ENCODE measurements around the gene NPHS2.
"Not testable (repeated sequence)": the region's sequence is repeated elsewhere in the genome, so short reads cannot be mapped to it uniquely, and the experiment has no call there.

NPHS2 gene

GRCh38 chr1:179547021-179547535 is 28.7 kb downstream of the NPHS2 start:
- DNase-seq (ENCODE audit: low read depth) = no peak

- DNase-seq (ENCODE audit: low read depth) = no peak
Measured at GRCh38 chr1:179545321-179545720, 30.4 kb downstream of the NPHS2 start.

GRCh38 chr1:179541774-179542173 is 34.0 kb downstream of the NPHS2 start:
- DNase-seq (ENCODE audit: low read depth) = no peak

- no peak for DNase-seq (ENCODE audit: low read depth)
Measured at GRCh38 chr1:179530352-179530751, 45.4 kb downstream of the NPHS2 start.

GRCh38 chr1:179529482-179530195 is 46.1 kb downstream of the NPHS2 start:
- DNase-seq (ENCODE audit: low read depth) = no peak

- not testable (repeated sequence) for DNase-seq (ENCODE audit: low read depth)
Measured at GRCh38 chr1:179518544-179518943, 57.2 kb downstream of the NPHS2 start.

- DNase-seq (ENCODE audit: low read depth) = no peak
Measured at GRCh38 chr1:179516976-179517705, 58.6 kb downstream of the NPHS2 start.

- no peak for DNase-seq (ENCODE audit: low read depth)
Measured at GRCh38 chr1:179510038-179510437, 65.7 kb downstream of the NPHS2 start.

GRCh38 chr1:179509384-179509783 is 66.4 kb downstream of the NPHS2 start:
- DNase-seq (ENCODE audit: low read depth) = no peak

GRCh38 chr1:179506199-179506598 is 69.5 kb downstream of the NPHS2 start:
- DNase-seq (ENCODE audit: low read depth) = no peak

Measured in iris pigment epithelial cell (primary cell).